Measurements from ENCODE around the gene NLGN4Y.

- no peak for TF ChIP-seq CTCF (IDR thresholded peaks at IDR 0.05; ENCODE audit: low read depth, low read length, missing input control)
- TF ChIP-seq, protein P1, sequence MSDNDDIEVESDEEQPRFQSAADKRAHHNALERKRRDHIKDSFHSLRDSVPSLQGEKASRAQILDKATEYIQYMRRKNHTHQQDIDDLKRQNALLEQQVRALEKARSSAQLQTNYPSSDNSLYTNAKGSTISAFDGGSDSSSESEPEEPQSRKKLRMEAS (IDR thresholded peaks at IDR 0.05) = no peak
- no peak for TF ChIP-seq RAD21 (IDR thresholded peaks at IDR 0.05)
- TF ChIP-seq SP1 (IDR thresholded peaks at IDR 0.05) = no peak
- no peak for TF ChIP-seq YY1 (IDR thresholded peaks at IDR 0.05)
- no peak for TF ChIP-seq REST (IDR thresholded peaks at IDR 0.05)
- TF ChIP-seq TAF1 (conservative IDR thresholded peaks at IDR 0.05) = no peak
- no peak for TF ChIP-seq JUND (IDR thresholded peaks at IDR 0.05)
Measured at GRCh38 chrY:14694543-14694942, 170.2 kb downstream of the NLGN4Y start.

All from liver (tissue), 3 donors.